ENCODE data around the gene STK31.
"Not testable (repeated sequence)": the region's sequence is repeated elsewhere in the genome, so short reads cannot be mapped to it uniquely, and the experiment has no call there.

DNA sequence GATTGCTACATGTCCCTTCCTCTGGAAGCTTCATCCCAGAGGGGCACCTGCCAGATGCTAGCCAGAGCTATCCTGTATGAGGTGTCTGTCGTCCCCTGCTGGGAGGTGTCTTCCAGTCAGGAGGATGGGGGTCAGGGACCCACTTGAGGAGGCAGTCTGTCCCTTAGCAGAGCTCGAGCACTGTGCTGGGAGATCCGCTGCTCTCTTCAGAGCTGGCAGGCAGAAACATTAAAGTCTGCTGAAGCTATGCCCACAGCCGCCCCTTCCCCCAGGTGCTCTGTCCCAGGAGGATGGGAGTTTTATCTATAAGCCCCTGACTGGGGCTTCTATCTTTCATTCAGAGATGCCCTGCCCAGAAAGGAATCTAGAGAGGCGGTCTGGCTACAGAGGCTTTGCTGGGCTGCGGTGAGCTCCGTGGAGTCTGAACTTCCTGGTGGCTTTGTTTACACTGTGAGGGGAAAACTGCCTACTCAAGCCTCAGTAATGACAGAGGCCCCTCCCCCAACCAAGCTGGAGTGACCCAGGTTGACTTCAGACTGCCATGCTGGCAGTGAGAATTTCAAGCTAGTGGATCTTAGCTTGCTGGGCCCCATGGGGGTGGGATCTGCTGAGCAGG lies 69.3 kb downstream of the STK31 start:
- not testable (repeated sequence) for TF ChIP-seq SP1 (IDR thresholded peaks at IDR 0.05); FOXA1 (IDR thresholded peaks at IDR 0.05); ZNF384 (IDR thresholded peaks at IDR 0.05); FOXM1 (IDR thresholded peaks at IDR 0.05; ENCODE audit: borderline replicate concordance); L3MBTL2 (conservative IDR thresholded peaks at IDR 0.05); CTBP1 (IDR thresholded peaks at IDR 0.05; ENCODE audit: borderline replicate concordance); FOXK2 (IDR thresholded peaks at IDR 0.05); ARNT (IDR thresholded peaks at IDR 0.05); HDGF (IDR thresholded peaks at IDR 0.05; ENCODE audit: borderline replicate concordance); ELF4 (IDR thresholded peaks at IDR 0.05)

All from HEK293T (cell line).